HG03521 (cell line): ENCODE results near the gene MKLN1.

Experiments used
- ATAC-seq: cut with Tn5 transposase; IDR thresholded peaks from one replicate; pipeline ENCODE4 v1.9.1; 2021; ENCODE audit warnings: mild to moderate bottlenecking, moderate library complexity; ENCODE audit not compliant: unreplicated experiment

MKLN1 gene

DNA sequence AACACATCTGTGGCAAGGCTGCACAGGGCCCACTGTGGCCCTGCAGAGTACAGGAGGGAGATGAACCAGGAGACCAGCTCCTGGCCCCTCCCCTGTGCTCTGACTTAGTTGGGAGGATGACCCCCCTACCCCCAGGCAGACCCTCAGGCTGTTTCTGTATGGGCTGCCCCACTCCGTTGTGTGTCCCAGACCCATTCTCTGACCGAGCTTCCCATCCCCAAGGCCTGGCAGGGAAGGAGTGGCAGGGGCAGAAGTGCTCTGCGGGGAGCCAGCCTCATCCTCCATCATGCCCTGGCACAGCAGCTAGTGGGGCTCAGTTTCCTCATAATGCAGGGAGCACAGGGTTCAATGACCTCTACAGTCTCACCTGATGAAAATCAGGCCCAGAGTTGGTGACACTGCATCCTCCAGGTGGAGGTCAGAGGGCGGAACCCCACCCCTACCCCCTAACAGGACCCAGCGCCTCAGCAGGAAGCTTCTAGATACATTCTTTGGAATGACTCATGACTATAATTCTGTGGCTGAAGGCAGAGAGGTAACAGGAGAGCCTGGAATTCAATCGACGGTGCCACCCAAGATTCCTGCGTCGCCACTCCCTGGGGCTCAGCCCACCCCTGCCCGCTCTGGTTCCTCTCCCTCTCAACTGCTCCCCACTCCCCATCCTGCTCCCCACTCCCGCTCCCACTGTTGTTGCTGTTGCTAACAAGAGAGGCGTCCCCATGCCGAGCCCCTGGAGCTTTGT, 210.6 kb downstream of the MKLN1 start:
- no peak for ATAC-seq

GRCh38 chr7:131538813-131539179, 211.1 kb downstream of the MKLN1 start:
- no peak for ATAC-seq

GRCh38 chr7:131540491-131541162, 213.0 kb downstream of the MKLN1 start:
- ATAC-seq: no peak

GRCh38 chr7:131543298-131543697, 215.6 kb downstream of the MKLN1 start:
- ATAC-seq: no peak

DNA sequence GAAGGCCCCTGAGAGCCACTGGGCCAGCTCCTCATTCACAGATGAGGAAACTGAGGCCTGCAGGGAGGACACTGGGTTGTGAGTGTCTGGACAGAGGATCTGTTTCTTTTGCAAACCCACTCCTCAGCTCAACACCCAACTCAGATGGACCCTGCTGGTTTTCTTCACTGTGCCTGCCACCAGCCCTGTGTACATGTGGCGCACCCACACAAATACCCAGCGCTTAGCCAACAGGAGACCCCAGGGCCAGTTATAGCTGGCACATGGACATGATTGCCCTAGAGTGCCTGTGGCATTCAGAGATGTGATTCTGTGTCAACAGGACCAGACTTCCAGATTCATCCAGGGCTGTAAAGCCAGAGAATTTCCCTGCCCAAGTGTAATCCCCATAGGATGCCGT, 216.3 kb downstream of the MKLN1 start:
- ATAC-seq: no peak

DNA sequence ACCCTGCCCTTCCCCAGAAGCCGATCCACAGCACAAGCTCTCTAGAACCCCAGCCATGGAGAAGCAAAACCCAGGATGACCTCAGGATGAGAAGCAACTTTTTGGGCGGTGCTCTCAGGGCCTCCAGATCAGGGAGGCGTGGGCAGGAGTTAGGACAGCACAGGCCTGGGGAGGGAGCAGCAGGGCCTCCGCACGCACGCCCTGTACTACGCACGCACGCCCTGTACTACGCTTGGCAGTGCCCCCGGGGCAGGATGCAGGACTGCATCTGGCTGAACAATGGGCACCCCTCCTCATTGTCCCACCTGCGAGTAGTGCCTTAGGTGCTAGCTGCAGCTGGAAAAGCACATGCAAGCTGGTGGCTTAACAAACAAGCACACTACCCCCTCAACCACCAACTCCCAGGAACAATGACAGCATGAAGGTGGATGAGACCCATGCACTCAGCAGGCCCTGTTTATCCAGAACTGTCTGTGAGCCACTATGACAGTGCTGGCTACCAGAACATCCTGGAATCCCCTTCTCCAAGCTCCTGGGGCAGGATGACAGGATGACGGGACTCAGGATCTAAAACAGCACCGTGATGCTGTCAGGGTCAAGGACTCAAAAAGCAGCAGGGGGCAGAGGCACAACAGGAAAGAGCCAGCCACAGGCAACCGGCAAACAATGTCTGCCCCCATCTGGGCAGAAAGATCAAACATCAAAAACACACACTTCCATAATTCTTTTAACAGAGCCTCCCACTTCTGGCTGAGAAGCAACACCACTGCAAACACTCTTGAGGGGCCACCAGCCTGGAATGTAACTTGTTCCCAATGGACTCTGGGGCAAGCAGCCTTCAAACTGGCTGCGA, 217.0 kb downstream of the MKLN1 start:
- no peak for ATAC-seq

DNA sequence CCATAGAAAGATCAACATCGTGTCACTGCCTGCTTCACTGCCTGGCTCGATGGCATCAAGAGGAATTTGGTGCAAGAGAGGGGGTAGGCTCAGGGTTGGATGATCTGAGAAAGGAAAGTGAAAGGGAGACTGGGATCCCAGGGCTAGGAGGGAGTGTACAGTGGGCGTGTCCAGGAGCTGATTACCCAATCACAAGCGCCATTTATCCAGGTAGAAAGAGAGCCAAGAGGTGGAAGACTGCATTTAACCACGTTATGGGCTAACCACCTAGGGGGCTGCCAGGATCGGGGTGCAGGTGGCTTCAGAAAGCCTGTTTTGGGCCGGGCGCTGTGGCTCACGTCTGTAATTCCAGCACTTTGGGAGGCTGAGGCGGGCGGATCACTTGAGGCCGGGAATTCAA, 218.4 kb downstream of the MKLN1 start:
- no peak for ATAC-seq
